ENCODE results near the gene PAX2.

GRCh38 chr10:100713859-100714565 is 31.4 kb upstream of the PAX2 start:
- TF ChIP-seq, protein P1, sequence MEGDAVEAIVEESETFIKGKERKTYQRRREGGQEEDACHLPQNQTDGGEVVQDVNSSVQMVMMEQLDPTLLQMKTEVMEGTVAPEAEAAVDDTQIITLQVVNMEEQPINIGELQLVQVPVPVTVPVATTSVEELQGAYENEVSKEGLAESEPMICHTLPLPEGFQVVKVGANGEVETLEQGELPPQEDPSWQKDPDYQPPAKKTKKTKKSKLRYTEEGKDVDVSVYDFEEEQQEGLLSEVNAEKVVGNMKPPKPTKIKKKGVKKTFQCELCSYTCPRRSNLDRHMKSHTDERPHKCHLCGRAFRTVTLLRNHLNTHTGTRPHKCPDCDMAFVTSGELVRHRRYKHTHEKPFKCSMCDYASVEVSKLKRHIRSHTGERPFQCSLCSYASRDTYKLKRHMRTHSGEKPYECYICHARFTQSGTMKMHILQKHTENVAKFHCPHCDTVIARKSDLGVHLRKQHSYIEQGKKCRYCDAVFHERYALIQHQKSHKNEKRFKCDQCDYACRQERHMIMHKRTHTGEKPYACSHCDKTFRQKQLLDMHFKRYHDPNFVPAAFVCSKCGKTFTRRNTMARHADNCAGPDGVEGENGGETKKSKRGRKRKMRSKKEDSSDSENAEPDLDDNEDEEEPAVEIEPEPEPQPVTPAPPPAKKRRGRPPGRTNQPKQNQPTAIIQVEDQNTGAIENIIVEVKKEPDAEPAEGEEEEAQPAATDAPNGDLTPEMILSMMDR (conservative IDR thresholded peaks at IDR 0.05), result no peak
- TF ChIP-seq ZFX (IDR thresholded peaks at IDR 0.05), result no peak
